GM23248 (cell line): ENCODE measurements around the gene TNNI2.

Experiments
- EZH2 ChIP-seq: fragments of 200-600 bp; sonication (generic); IDR thresholded peaks from 2 replicates; pipeline ENCODE4 v1.6.1; 2018; ENCODE audit warnings: antibody characterized with exemption, mild to moderate bottlenecking; ENCODE audit not compliant: insufficient read depth, poor library complexity, severe bottlenecking
- EZH2phosphoT487 ChIP-seq: fragments of 200-600 bp; sonication (generic); IDR thresholded peaks from 2 replicates; pipeline ENCODE4 v1.6.1; 2018; ENCODE audit warnings: antibody characterized with exemption, moderate library complexity, mild to moderate bottlenecking, low read depth; ENCODE audit not compliant: insufficient read depth

GRCh38 chr11:1827931-1828330 is 10.8 kb upstream of the TNNI2 start:
- TF ChIP-seq EZH2: no peak
- TF ChIP-seq EZH2phosphoT487: no peak
